NCI-H345 treated with DMSO at 0.1 percent for 48 hours (cell line): Measurements from ENCODE around the gene ENOX1.

Experiments used
- DNase-seq: peaks from one replicate; lab custom pipeline; 2025; ENCODE audit not compliant: unreplicated experiment; lab: John Stamatoyannopoulos, UW

Gene ENOX1

DNA sequence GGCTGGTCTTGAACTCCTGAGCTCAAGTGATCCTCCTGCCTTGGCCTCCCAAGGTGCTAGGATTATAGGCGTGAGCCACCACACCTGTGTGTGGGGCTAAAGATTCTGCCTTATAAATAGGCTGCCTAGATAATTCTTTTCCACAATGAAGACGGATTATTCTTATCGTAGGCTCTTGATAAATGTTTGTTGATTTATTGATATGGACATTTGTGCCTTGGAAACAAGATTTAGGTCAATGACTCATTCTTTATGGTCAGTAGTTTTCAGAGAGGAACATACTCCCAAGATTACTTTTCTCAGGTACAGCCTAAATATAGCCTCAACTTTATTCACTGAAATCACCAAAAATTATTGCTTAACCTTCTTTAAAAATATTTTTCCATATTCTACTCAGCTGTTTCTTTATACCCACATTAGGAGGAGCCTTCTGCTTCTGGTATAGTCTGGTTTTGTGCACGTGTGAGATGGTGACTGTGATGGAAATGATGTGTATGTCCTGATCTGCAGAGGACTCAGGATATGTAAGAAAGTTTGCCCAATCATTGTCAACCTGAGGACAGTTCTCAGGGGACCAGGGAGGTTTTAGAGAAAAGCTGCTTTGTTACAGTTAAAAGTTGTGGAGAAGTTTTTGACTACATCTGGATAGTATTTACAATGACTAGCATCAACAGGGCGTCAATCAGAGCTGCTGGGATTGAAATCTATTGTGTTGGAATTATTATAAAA lies 554.5 kb downstream of the ENOX1 start:
- no peak for DNase-seq

DNA sequence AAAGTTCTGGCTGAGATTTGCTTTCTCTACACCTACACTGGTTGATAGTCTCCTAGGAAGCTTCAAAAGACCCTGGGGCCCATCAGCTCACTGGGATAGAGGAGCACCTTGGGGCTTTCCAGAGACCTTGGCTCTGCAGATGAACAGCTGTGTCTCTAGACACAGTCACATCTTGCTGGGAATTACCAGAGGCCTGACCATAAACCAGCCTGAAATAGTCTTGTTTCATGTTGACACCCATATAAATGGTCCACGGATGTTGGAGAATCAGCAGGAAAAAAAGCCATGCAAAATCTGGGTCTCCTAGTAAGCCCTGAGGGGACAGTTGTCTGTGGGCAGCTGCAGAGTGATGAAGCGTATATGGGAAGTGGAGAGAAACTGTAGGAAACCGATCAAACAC lies 555.8 kb downstream of the ENOX1 start:
- no peak for DNase-seq

- no peak for DNase-seq
Measured at GRCh38 chr13:43229506-43229905, 557.3 kb downstream of the ENOX1 start.

DNA sequence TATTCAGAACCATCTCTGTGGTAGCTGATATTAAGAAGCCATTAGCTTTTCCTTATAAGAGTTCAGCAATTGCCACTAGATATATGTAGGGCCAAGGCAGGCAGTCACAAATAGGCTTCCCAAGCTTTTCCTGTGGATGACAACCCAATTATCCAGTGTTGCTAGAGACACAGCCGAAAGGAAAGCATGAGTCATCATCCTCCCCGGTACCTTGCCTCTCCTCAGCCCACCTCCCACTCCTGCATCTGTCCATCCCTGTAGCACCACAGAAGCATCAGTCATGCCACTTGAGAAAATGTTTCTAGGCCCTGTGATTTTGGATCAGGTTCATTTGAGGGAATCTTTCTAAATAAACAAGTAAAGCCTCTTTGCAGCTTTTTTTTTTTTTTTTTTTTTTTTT lies 559.1 kb downstream of the ENOX1 start:
- no peak for DNase-seq

- no peak for DNase-seq
Measured at GRCh38 chr13:43223216-43223615, 563.6 kb downstream of the ENOX1 start.

DNA sequence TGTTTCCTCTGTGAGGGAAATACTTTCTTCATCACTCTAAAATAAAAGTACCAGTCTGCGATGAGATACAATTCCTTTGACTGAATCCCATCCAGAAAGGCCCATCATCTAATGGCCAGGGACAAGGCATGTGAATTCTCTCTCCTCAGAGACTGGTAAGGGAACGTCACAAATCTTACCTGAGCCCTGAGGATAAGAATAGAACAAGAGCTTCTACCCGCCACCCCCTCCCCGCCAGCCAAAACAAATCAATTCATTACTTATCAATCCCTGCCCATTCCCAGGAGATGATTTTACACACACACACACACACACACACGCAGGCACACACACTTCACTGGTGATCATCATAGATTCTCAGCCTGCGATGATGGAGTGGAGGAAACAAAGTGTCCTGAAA lies 564.7 kb downstream of the ENOX1 start:
- DNase-seq: no peak

- no peak for DNase-seq
Measured at GRCh38 chr13:43221611-43222010, 565.2 kb downstream of the ENOX1 start.

DNA sequence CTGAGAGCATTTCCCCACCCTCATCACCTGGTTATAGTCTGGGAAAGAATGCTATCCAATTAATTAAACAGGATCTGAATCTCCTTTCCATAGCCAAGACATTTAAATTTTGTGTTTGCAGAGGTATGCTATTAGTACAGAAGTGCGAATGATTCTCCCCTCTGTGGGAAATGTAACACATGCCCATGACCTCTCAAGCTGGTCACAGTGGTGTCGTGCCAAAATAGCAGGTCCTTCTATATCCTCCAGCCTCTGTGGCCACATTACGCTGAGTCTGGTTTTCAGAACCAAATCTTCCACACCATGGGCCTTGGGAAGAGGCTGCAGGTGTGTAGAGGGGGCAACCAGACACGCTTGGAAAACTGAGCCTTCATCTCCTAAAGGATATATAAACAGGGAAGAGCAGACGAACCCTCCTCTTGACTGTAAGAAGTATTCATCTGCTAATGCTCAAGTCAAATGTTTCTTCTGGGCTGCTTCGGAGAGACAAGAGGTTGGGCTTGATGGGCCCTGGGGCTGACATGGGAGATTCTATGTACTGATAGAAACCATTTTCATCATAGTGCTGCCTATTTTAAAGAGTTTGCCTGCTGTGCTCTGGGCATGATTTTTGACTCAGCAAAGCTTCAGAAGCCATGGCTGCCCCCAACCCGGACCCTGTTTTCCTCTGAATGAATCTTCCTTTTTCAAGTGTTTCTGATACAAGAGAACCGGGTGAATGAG lies 565.7 kb downstream of the ENOX1 start:
- DNase-seq: no peak

- DNase-seq: no peak
Measured at GRCh38 chr13:43214124-43214523, 572.6 kb downstream of the ENOX1 start.

GRCh38 chr13:43206838-43207237 lies 579.9 kb downstream of the ENOX1 start:
- DNase-seq: no peak

DNA sequence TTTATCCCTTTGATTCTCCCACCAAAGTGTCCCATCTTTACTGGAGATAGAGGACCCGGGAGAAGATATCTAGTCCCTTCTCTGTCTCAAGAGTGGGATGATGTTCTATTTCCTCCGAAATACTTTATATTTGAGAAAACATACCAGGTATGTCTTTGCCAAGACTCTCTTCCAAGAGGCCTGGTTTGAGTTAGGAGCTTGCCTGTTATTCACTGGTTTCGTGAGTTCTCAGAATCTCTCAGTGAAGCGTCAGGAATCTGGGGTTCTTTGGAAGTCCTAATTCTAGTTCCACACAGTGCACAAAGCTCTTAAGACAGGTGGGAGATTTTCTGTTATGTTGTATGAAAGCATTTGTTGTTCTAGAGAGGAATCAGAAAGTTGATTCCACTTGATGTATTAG lies 581.4 kb downstream of the ENOX1 start:
- DNase-seq: no peak

GRCh38 chr13:43204591-43204990 lies 582.2 kb downstream of the ENOX1 start:
- DNase-seq: no peak

- DNase-seq: no peak
Measured at GRCh38 chr13:43203781-43204180, 583.0 kb downstream of the ENOX1 start.

GRCh38 chr13:43200736-43201135 lies 586.0 kb downstream of the ENOX1 start:
- no peak for DNase-seq

DNA sequence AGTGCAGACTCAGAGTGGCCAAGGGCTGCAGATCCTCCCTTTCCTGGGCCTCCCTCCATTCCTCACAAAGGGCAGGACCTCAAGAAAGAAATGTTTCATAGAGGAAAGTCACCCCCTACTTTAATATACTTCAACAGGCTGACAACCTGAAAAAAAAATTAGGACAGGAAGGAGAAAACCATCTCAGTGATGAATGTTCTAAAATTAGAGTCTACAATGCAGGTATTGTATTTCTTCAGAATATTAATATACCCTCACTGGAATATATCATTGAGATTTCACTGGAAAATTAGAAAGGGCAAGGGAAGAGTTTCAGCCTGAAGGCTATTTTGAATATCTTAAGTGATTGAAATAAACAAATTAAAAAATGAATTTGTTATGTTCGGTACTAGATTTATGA lies 586.5 kb downstream of the ENOX1 start:
- no peak for DNase-seq

DNA sequence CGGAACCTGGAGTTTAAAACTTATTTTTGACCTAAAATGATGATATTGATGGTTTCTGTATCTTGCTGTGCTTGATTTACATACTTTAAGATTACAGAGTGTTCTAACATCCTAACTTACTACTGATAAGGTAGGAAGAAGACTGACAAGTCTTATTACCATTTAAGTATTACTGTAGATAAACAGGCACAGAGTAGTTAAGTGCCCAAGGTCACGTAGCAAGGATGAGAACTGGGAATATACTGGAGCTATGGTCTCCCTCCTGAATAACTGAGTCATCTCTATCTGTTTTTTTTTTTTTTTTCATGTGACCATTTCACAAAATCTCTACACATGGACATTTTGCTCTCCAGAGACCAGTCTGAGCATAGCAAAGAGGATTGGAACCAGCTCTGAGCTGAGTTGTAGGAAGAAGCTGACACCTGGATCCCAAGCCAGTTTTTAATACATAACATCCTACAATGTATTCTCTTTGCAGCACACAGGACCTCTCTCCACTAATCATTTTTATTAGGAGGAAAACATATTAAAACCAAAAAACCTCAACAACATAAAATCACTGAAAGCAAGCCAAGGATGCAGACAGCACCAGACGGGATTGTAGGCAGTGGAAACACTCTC lies 589.9 kb downstream of the ENOX1 start:
- DNase-seq: no peak

DNA sequence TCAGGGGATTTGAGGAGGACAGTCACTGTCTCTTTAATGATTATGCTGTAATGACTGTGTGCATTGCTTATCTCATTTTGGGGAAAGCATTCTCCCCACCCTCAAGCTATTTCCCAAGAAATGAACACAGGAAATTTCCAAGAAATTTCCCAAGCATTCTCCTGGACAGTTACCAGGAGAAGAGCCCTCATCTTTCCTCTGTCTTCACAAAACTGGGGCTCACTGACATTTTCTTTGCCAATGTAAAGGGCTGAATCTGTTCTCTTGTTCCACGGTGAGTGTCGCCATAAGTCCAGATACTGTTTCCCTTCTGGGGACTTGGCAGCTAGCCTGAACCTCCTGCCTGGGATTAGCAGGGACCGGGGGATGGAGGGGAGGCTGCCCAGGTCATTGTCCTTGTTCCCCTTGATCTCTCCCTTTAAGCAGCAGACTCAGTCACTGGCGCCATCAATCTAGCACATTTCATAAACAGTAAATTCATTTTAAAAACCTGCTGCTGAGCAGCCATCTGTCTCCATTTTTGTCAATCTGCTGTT lies 590.6 kb downstream of the ENOX1 start:
- no peak for DNase-seq

GRCh38 chr13:43195551-43195950 lies 591.2 kb downstream of the ENOX1 start:
- DNase-seq: no peak

DNA sequence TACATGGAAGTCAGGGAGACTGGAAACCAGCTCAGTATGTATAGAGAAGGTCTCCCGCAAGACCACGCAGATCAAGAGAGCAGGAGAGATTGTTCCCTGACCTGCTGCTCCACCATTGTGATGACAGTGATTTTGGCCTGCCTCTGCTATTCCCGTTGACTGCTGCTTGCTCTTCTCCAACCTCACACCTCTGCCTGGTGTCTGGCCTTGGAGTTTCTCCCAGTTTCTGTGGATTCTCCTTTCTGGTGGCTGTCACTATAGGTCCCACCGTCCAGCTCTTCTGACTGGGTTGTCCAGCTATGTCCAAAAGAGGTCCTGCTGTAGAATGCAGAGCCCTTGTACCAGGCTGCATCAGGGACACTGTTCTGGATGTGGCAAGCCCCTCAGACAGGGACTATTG lies 591.7 kb downstream of the ENOX1 start:
- DNase-seq: no peak

- DNase-seq: no peak
Measured at GRCh38 chr13:43193789-43194420, 592.9 kb downstream of the ENOX1 start.

DNA sequence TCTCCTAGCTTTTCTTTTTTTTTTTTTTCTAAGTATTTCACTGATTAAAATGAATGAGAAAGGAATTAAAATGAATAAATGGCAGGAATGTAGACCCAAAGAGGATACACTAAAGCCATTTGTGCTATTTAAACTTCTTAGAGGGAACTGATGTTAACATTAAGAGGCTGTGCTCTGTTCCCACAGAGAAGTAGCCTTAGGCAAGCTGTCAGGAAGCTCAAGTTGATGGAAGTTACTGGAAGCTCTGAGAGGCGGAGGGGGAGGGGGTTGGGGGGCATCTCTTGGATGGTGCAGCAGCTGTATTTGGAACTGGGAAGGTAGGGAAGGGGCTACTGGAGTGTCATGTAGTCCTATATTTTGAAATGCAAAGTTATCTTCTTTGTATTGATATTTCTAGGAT lies 595.2 kb downstream of the ENOX1 start:
- no peak for DNase-seq

GRCh38 chr13:43185226-43185625 lies 601.5 kb downstream of the ENOX1 start:
- DNase-seq: no peak
